Adrenal gland (tissue), 12 donors: Measurements from ENCODE around the gene RAB30. TPM values are rescaled to one million over a fixed set of nuclear protein-coding genes. Genes with fewer than 3 reads are reported as not detected.

Experiments used
- DNase-seq, 7 donors: peaks; one replicate each; pipeline ENCODE4 v3.0.0-alpha.2; 2019 to 2020
- H3K27ac ChIP-seq, 5 donors: fragments of 200-600 bp; sonication (generic) in 4 of 5; 1 replicate in 3 of 5; 2 replicates in 2 of 5; pipeline versions ENCODE4 v1.5.1 to v1.8.0; 2016 to 2020; ENCODE audit warnings: mild to moderate bottlenecking in 1 of 5
- H3K27me3 ChIP-seq: fragments of 200-600 bp; 2 replicates; pipeline ENCODE4 v1.8.0; 2021
- H3K36me3 ChIP-seq, 2 donors: fragments of 200-600 bp; replicated peaks in 1 of 2; 1 replicate in 1 of 2; 2 replicates in 1 of 2; pipeline versions ENCODE4 v1.5.1 to v1.8.0; 2018 to 2022
- H3K4me1 ChIP-seq, 2 donors: fragments of 200-600 bp; replicated peaks in 1 of 2; 1 replicate in 1 of 2; 2 replicates in 1 of 2; pipeline versions ENCODE4 v1.5.1 to v1.8.0; 2018 to 2021
- H3K4me3 ChIP-seq, 4 donors: fragments of 200-600 bp; sonication (generic) in 3 of 4; one replicate each; pipeline ENCODE4 v1.5.1; 2016 to 2018
- H3K9me3 ChIP-seq, 3 donors: fragments of 200-600 bp; sonication (generic) in 1 of 3; replicated peaks in 1 of 3; 1 replicate in 2 of 3; 2 replicates in 1 of 3; pipeline versions ENCODE4 v1.5.1 to v1.8.0; 2016 to 2021
- POLR2A ChIP-seq, 2 donors: fragments of 450-650 bp; IDR thresholded peaks; one replicate each; pipeline ENCODE4 v1.6.1; 2017; ENCODE audit warnings: antibody characterized with exemption in 2 of 2, mild to moderate bottlenecking in 2 of 2, moderate library complexity in 1 of 2
- WGBS, 4 donors: extraction: QIAGEN DNeasy Blood & Tissue Kit in 2 of 4; methylation state at CpG; one replicate each; pipeline versions ENCODE4 v1.1.5 to v1.1.7; 2013 to 2017; 5-methylcytosine and 5-hydroxymethylcytosine counted together
- intact Hi-C, 2 donors: fragments of 100-400 bp; cut with DNase I; formaldehyde crosslinking; loops; one replicate each; pipeline versions ENCODE4 v1.14.1 to v1.15.0; 2022 to 2023
- polyA plus RNA-seq, 3 donors: library from polyadenylated mRNA; stranded (reverse); fragments of 200-250 nt in 2 of 3; fragments of 350-450 nt in 1 of 3; fragmentation: Illumina TruSeq in 1 of 3; extraction: RNeasy Lipid Tissue Mini Kit (QIAGEN cat#74804) in 1 of 3; gene quantifications; one replicate each; pipeline ENCODE4 v1.2.3, GENCODE V29; 2013 to 2014
- total RNA-seq, 9 donors: library from RNA; depleted of rRNA in 4 of 9; stranded (reverse); fragments of >200 nt in 4 of 9; fragments of 120-200 nt in 1 of 9; fragmentation: NEBNext Ultra II Directional in 1 of 9; extraction: Animal tissue kit (Norgen Biotek cat#: 25700) in 1 of 9; gene quantifications; one replicate each; pipeline versions ENCODE4 v1.1.0 to v1.2.4, GENCODE V29; 2013 to 2023
- TF ChIP-seq, protein P1 (sequence below), 6 experiments: fragments of 450-650 bp in 4 of 6; fragments of 200-600 bp in 2 of 6; sonication (generic) in 1 of 6; IDR thresholded peaks; 1 replicate in 5 of 6; 2 replicates in 1 of 6; pipeline versions ENCODE4 v1.5.1 to v1.8.0; 2016 to 2021; ENCODE audit warnings: antibody characterized with exemption in 6 of 6, mild to moderate bottlenecking in 2 of 6, moderate library complexity in 1 of 6
- donor health status: healthy with polysubstance abuse.
- donor health status: Bipolar disorder and iron deficiency.
- donor health status: DM: yes; HTN: yes; CAD: no.
- donor health status: DM: no; HTN: no; CAD: no.
- donor health status: DM: no; HTN: no; CAD: no.
- donor health status: DM: yes; HTN: yes; CAD: no.

The RAB30 gene
- total and polyA plus RNA-seq, 12 donors = 5.1 to 69.4 (median 41.7) TPM

DNA sequence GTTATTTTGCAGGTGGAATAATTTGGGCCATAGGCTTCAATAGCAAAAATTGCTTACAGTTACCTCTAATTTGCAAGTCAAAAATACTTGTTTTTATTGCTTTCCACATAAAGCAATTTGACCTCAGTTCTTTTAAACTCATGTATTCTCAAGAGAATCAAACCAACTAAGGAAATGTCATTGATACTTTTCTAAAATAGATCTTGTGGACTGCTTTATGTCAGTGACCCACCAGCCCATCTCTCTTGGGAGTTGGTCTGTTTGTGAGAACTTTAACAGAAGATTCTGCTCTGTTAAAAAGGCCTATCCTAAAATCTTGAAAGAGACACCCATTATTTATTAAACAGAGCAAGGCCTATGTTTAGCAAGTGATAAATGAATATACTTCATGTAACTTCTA, 94.9 kb downstream of the RAB30 start:
- intact Hi-C loops = no loop called here
- no peak for TF ChIP-seq POLR2A (IDR thresholded peaks at IDR 0.05)
- TF ChIP-seq, protein P1, sequence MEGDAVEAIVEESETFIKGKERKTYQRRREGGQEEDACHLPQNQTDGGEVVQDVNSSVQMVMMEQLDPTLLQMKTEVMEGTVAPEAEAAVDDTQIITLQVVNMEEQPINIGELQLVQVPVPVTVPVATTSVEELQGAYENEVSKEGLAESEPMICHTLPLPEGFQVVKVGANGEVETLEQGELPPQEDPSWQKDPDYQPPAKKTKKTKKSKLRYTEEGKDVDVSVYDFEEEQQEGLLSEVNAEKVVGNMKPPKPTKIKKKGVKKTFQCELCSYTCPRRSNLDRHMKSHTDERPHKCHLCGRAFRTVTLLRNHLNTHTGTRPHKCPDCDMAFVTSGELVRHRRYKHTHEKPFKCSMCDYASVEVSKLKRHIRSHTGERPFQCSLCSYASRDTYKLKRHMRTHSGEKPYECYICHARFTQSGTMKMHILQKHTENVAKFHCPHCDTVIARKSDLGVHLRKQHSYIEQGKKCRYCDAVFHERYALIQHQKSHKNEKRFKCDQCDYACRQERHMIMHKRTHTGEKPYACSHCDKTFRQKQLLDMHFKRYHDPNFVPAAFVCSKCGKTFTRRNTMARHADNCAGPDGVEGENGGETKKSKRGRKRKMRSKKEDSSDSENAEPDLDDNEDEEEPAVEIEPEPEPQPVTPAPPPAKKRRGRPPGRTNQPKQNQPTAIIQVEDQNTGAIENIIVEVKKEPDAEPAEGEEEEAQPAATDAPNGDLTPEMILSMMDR (IDR thresholded peaks at IDR 0.05) = no peak
- Histone ChIP-seq H3K4me3 (no peak overlapping the region), H3K27me3 (no peaks in the 10 kb centered on the region), H3K9me3 (peaks cover 0 to 5% (median 0%) of the 10 kb centered on the region in 3 donors), H3K27ac (no peak overlapping the region), H3K36me3 (peaks cover 0 to 5% of the 10 kb centered on the region in 2 donors), H3K4me1 (peaks cover 8 to 16% of the 10 kb centered on the region in 2 donors)
- no peak for DNase-seq

DNA sequence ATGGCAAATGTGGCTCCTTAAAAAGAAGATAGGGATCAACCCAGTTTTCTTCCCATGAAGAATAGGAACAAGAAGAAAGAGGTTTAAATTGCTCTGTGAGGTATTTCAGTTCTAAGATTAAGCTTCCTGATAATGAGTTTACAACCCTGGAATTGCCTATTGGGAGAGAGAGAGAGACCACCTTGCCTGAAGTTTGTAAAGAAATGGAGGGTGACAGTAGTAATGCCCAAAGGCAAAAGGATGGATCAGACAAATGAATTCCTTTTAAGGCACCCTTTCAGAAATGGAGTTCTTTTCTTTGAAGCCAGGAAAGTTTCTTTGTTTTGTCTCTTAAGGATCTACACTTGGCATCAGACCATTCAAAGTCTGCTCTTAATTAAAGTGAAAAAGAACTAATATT, 95.8 kb downstream of the RAB30 start:
- no peak overlapping the region for H3K4me3 ChIP-seq
- no peak for TF ChIP-seq POLR2A (IDR thresholded peaks at IDR 0.05)
- TF ChIP-seq, protein P1 (IDR thresholded peaks at IDR 0.05) = no peak
- intact Hi-C loops = no loop called here
- no peak overlapping the region for H3K27ac ChIP-seq
- H3K27me3 ChIP-seq = no peaks in the 10 kb centered on the region
- peaks cover 0 to 5% (median 0%) of the 10 kb centered on the region in 3 donors for H3K9me3 ChIP-seq
- H3K36me3 ChIP-seq = no peaks in the 10 kb centered on the region
- no peak for DNase-seq
- peaks cover 8 to 16% of the 10 kb centered on the region in 2 donors for H3K4me1 ChIP-seq

DNA sequence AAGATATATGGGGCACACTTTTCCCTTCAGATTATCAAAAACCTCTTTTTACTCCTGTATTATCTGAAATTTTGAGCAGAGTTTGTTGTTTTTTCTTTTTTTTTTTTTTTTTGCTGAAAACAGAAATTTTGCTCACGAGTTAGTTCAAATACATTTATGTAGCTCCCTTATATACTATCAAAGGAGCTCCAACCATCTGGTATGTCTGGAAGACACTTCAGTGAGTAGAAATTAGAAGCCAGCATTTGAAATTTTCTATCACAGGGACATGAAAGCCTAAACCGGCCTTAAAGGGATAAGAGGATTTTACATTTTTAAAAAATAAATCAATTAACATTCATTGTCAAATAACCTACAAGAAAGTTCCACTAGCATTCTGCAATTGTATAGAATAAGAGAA, 96.8 kb downstream of the RAB30 start:
- no peak overlapping the region for H3K27ac ChIP-seq
- H3K4me3 ChIP-seq = no peak overlapping the region
- H3K36me3 ChIP-seq = no peaks in the 10 kb centered on the region
- WGBS, 4 donors = 82 to 97% (median 90%) methylated on average over 2 of the region's 2 CpGs
- intact Hi-C loops = no loop called here
- no peak for TF ChIP-seq POLR2A (IDR thresholded peaks at IDR 0.05)
- TF ChIP-seq, protein P1 (IDR thresholded peaks at IDR 0.05) = no peak
- peaks cover 0 to 5% (median 0%) of the 10 kb centered on the region in 3 donors for H3K9me3 ChIP-seq
- peaks cover 4 to 11% of the 10 kb centered on the region in 2 donors for H3K4me1 ChIP-seq
- no peaks in the 10 kb centered on the region for H3K27me3 ChIP-seq
- no peak for DNase-seq

DNA sequence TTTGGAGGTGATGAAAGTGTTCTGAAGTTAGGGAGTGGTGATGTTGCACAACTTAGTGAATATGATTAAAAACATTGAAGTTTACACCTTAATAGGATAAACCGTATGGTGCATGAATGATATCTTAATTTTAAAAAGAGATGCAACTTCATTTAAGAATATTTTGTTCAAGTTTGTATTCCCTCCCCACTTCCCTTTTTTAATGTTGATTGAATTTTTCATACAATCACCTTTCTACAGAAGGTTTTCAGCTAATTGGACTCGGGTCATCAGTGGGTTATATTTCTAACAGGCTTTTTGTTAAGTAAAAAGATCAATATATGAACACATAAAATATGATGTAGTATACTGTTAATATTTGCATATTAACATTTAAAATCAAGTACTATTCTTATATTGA, 97.6 kb downstream of the RAB30 start:
- TF ChIP-seq, protein P1 (IDR thresholded peaks at IDR 0.05) = no peak
- no peak for TF ChIP-seq POLR2A (IDR thresholded peaks at IDR 0.05)
- H3K4me1 ChIP-seq = peaks cover 0 to 4% of the 10 kb centered on the region in 2 donors
- WGBS, 4 donors = 93 to 97% (median 96%) methylated on average over 2 of the region's 2 CpGs
- no peak overlapping the region for H3K27ac ChIP-seq
- no peaks in the 10 kb centered on the region for H3K36me3 ChIP-seq
- H3K27me3 ChIP-seq = no peaks in the 10 kb centered on the region
- intact Hi-C loops = no loop called here
- H3K4me3 ChIP-seq = no peak overlapping the region
- peaks cover 0 to 5% (median 0%) of the 10 kb centered on the region in 3 donors for H3K9me3 ChIP-seq
- no peak for DNase-seq
